Measurements from ENCODE around the gene TMEM107. TPM values are rescaled to one million over a fixed set of nuclear protein-coding genes. Genes with fewer than 3 reads are reported as not detected.

The TMEM107 gene
- total and polyA plus RNA-seq, 10 of the 15 experiments (the other 5 are each of a cell fraction or from before 2014, with no cell fraction given): 7.9 to 38.7 (median 22.9) TPM

DNA sequence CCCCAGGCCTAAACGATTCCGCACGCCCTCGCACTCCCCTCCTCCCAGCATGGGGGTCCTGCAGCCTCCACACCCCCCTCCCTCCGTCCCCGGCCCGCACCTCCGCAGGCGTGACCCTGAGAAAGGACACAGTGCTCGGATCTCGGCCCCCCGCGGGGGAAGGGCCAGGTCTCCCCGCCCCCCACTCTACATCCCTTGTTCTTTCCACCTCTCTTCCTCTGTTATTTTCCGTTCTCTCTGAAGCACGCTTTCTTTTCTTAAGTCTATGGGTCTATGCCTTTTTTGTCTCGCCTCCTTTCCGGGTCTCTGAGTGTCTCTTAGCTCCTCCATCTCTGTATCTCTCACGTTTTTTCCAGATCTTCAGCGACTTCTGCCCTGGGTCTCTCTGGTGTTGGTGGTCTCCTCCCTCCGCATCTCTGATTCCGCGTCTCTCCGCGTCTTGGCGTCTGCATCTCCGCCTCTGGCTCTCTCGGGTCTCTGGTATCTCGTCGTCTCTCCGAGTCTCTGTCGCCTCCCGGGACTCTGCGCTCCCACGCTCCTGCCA is 50.2 kb downstream of the TMEM107 start:
- H2AFZ ChIP-seq (ENCODE audit: control insufficient read depth, low read depth, low read length): peak overlapping the region; percentile 92
- FAIRE-seq (no peak), ATAC-seq (peak; percentile 1; the same call in 1 of the 3 replicates), DNase-seq (ENCODE audit: low read depth, low spot score) (no peak)
- RAD21 ChIA-PET (ENCODE audit: unreplicated experiment): interaction anchor here (1.1 to 1.9 kb wide), 3 partner anchors 12 to 58 kb away, joined by 3 to 14 read pairs (median 3); no protein-coding TSS in a partner anchor
- CTCF ChIA-PET: interaction anchor here (0.7 to 2.2 kb wide), 5 partner anchors 11 to 175 kb away, joined by 3 to 16 read pairs (median 7); no protein-coding TSS in a partner anchor
- POLR2A ChIA-PET: interaction anchor here (0.8 to 2.4 kb wide), 4 partner anchors 11 to 169 kb away, joined by 3 to 20 read pairs (median 10); partner anchors contain the start of genes PER1 and SLC25A35
- in situ Hi-C loops (cut with MboI): loop anchor here (5.0 kb wide), 1 partner anchor 96 kb away; no protein-coding TSS in a partner anchor
- H4K20me1 ChIP-seq (ENCODE audit: control insufficient read depth, insufficient read depth): no peaks in the 10 kb centered on the region
- peak overlapping the region; percentile 53 for H3K27ac ChIP-seq (ENCODE audit: control insufficient read depth, insufficient read depth)
- H3K79me2 ChIP-seq (ENCODE audit: control insufficient read depth, insufficient read depth, low read length): no peaks in the 10 kb centered on the region
- WGBS (ENCODE audit: insufficient coverage, insufficient replicate concordance, low lambda C conversion rate, missing lambda C conversion rate): 2% methylated on average over 30 of the region's 35 CpGs
- peaks cover 5 to 9% of the 10 kb centered on the region in 2 experiments for H3K27me3 ChIP-seq (replicated peaks in 1 of 2; ENCODE audit: control insufficient read depth in 2 of 2, insufficient read depth in 2 of 2, low read length in 1 of 2)
- H3K4me2 ChIP-seq (ENCODE audit: control insufficient read depth, insufficient read depth): peak overlapping the region; percentile 94
- H3K9me3 ChIP-seq (replicated peaks; ENCODE audit: control insufficient read depth, insufficient read depth, low read length): no peaks in the 10 kb centered on the region
- intact Hi-C loops (cut with micrococcal nuclease; ENCODE audit: unreplicated experiment): loop anchor here (1.0 kb wide), 1 partner anchor 12 kb away; no protein-coding TSS in a partner anchor
- SMC1A ChIA-PET (ENCODE audit: uncharacterized antibody, unreplicated experiment): interaction anchor here (0.6 to 2.5 kb wide), 7 partner anchors 12 to 740 kb away, joined by 3 to 26 read pairs (median 4); partner anchors contain the start of gene SLC25A35
- peak overlapping the region; percentile 99 for H3K4me3 ChIP-seq
- TSS peak; percentile 62 for BruUV-seq (replicated peaks)
- H3K9ac ChIP-seq (ENCODE audit: control insufficient read depth, insufficient read depth, low read length): peak overlapping the region; percentile 72
- peaks cover 33% of the 10 kb centered on the region for H3K4me1 ChIP-seq (ENCODE audit: control insufficient read depth, insufficient read depth, low read length)
- no peaks in the 10 kb centered on the region for H3K36me3 ChIP-seq (ENCODE audit: control insufficient read depth in 2 of 2, insufficient read depth in 2 of 2, low read length in 1 of 2)
- TF ChIP-seq STAT3 (IDR thresholded peaks at IDR 0.05; ENCODE audit: low read depth, low read length) (no peak), SRF (IDR thresholded peaks at IDR 0.05; ENCODE audit: low read depth in 2 of 2, low read length in 2 of 2) (0 out of 4 replicates have a peak, but pooled peaks of 1 of the 2 experiments have one; percentile 21), CHD2 (IDR thresholded peaks at IDR 0.05; ENCODE audit: borderline replicate concordance, low read depth, low read length) (peak; percentile 55), HDGF (IDR thresholded peaks at IDR 0.05) (peak; percentile 63; the same call in 1 of the 2 replicates), MTA2 (IDR thresholded peaks at IDR 0.05; ENCODE audit: low read depth) (no peak; the same call in 1 of the 2 replicates), NBN (IDR thresholded peaks at IDR 0.05) (peak; percentile 55; the same call in 1 of the 2 replicates), BHLHE40 (IDR thresholded peaks at IDR 0.05; ENCODE audit: borderline replicate concordance in 1 of 2, low read depth in 2 of 2, low read length in 1 of 2) (no peak; a peak in 1 of 4 replicates), IKZF2 (IDR thresholded peaks at IDR 0.05) (no peak), ZNF217 (IDR thresholded peaks at IDR 0.05) (no peak)
- TF ChIP-seq, protein P1, sequence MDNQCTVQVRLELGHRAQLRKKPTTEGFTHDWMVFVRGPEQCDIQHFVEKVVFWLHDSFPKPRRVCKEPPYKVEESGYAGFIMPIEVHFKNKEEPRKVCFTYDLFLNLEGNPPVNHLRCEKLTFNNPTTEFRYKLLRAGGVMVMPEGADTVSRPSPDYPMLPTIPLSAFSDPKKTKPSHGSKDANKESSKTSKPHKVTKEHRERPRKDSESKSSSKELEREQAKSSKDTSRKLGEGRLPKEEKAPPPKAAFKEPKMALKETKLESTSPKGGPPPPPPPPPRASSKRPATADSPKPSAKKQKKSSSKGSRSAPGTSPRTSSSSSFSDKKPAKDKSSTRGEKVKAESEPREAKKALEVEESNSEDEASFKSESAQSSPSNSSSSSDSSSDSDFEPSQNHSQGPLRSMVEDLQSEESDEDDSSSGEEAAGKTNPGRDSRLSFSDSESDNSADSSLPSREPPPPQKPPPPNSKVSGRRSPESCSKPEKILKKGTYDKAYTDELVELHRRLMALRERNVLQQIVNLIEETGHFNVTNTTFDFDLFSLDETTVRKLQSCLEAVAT (IDR thresholded peaks at IDR 0.05): 0 out of 2 replicates have a peak, but pooled peaks have one; percentile 2
